GM23338 (cell line): ENCODE measurements around the gene KIF2C.
"Not testable (repeated sequence)": the region's sequence is repeated elsewhere in the genome, so short reads cannot be mapped to it uniquely, and the experiment has no call there.

Source experiments
- EZH2 ChIP-seq: fragments of 200-600 bp; sonication (generic); IDR thresholded peaks from one replicate; pipeline ENCODE4 v1.8.0; 2017; ENCODE audit warnings: antibody characterized with exemption, mild to moderate bottlenecking, low read depth; ENCODE audit not compliant: unreplicated experiment
- TF ChIP-seq, protein P1 (sequence below), 2 experiments: fragments of 200-600 bp in 1 of 2; sonication (generic) in 1 of 2; conservative IDR thresholded peaks; 2 replicates each; pipeline versions ENCODE4 v1.5.1 to v1.6.1; 2016 to 2017; ENCODE audit warnings: antibody characterized with exemption in 2 of 2, low read depth in 2 of 2, mild to moderate bottlenecking in 2 of 2, moderate library complexity in 1 of 2

DNA sequence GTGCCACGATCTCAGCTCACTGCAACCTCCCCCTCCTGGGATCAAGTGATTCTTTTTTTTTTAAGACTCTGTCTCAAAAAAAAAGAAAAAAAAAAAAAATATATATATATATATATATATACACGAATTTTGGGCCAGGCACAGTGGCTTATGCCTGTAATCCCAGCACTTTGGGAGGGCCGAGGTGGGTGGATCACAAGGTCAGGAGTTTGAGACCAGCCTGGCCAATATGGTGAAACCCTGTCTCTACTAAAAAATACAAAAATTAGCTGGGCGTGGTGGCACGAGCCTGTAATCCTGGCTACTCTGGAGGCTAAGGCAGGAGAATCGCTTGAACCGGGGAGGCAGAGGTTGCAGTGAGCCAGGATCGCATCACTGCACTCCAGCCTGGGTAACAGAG, 58.2 kb downstream of the KIF2C start:
- TF ChIP-seq, protein P1, sequence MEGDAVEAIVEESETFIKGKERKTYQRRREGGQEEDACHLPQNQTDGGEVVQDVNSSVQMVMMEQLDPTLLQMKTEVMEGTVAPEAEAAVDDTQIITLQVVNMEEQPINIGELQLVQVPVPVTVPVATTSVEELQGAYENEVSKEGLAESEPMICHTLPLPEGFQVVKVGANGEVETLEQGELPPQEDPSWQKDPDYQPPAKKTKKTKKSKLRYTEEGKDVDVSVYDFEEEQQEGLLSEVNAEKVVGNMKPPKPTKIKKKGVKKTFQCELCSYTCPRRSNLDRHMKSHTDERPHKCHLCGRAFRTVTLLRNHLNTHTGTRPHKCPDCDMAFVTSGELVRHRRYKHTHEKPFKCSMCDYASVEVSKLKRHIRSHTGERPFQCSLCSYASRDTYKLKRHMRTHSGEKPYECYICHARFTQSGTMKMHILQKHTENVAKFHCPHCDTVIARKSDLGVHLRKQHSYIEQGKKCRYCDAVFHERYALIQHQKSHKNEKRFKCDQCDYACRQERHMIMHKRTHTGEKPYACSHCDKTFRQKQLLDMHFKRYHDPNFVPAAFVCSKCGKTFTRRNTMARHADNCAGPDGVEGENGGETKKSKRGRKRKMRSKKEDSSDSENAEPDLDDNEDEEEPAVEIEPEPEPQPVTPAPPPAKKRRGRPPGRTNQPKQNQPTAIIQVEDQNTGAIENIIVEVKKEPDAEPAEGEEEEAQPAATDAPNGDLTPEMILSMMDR (conservative IDR thresholded peaks at IDR 0.05; ENCODE audit: low read depth in 2 of 2): not testable (repeated sequence)
- not testable (repeated sequence) for TF ChIP-seq EZH2
